ENCODE data around the gene ASIC2.

- TF ChIP-seq HDGF (IDR thresholded peaks at IDR 0.05; ENCODE audit: borderline replicate concordance) (no peak), FOXK2 (IDR thresholded peaks at IDR 0.05) (no peak), ZNF384 (IDR thresholded peaks at IDR 0.05) (no peak), ARNT (IDR thresholded peaks at IDR 0.05) (no peak), FOXA1 (IDR thresholded peaks at IDR 0.05) (no peak), ELF4 (IDR thresholded peaks at IDR 0.05) (no peak), L3MBTL2 (conservative IDR thresholded peaks at IDR 0.05) (no peak), NFRKB (IDR thresholded peaks at IDR 0.05) (no peak), SP1 (IDR thresholded peaks at IDR 0.05) (no peak), SUZ12 (IDR thresholded peaks at IDR 0.05) (no peak)
These were observed 148.3 kb downstream of the ASIC2 start for GRCh38 chr17:33144837-33145236.

Measured in HEK293T (cell line).